HEK293 (cell line): ENCODE results near the gene L3MBTL3.

ENCODE experiments used
- CTCF ChIA-PET: fragments of 350-600 bp; formaldehyde crosslinking; extraction: SDS; loops from one replicate; lab custom pipeline; 2021; ENCODE audit warnings: antibody characterized with exemption; lab: Yijun Ruan, JAX
- POLR2A ChIA-PET: fragments of 300-600 bp; formaldehyde crosslinking; extraction: SDS; loops from one replicate; lab custom pipeline; 2020; ENCODE audit warnings: antibody characterized with exemption, inconsistent platforms; lab: Yijun Ruan, JAX
- H3K27ac ChIP-seq: fragments of 200-500 bp; sonication (Bioruptor generic); 2 replicates; pipeline ENCODE4 v1.5.1; 2014; ENCODE audit warnings: low read depth, low read length, control low read depth, inconsistent platforms; ENCODE audit errors: extremely low read depth
- H3K36me3 ChIP-seq, 2 experiments: fragments of 200-500 bp in 1 of 2; sonication (Bioruptor generic) in 1 of 2; 1 replicate in 1 of 2; 2 replicates in 1 of 2; pipeline ENCODE4 v1.5.1; 2014 to 2017; ENCODE audit warnings: inconsistent platforms in 2 of 2, low read length in 2 of 2; ENCODE audit not compliant: control insufficient read depth in 2 of 2, insufficient read depth in 1 of 2
- H3K4me1 ChIP-seq: fragments of 200-500 bp; sonication (Bioruptor generic); 2 replicates; pipeline ENCODE4 v1.5.1; 2014; ENCODE audit warnings: mild to moderate bottlenecking, low read length, inconsistent platforms; ENCODE audit not compliant: control insufficient read depth, insufficient read depth
- H3K4me3 ChIP-seq: 2 replicates; pipeline ENCODE4 v1.5.1; 2011; ENCODE audit warnings: low read depth, mild to moderate bottlenecking, control low read depth, low read length, moderate library complexity
- H3K9me3 ChIP-seq: fragments of 200-500 bp; sonication (Bioruptor generic); 2 replicates; pipeline ENCODE4 v1.5.1; 2014; ENCODE audit warnings: low read depth, low read length, inconsistent platforms; ENCODE audit not compliant: control insufficient read depth, insufficient read depth
- KLF7 ChIP-seq: fragments of 450-650 bp; formaldehyde crosslinking; IDR thresholded peaks from 2 replicates; pipeline ENCODE4 v1.5.1; 2016; ENCODE audit warnings: missing biosample characterization, missing genetic modification characterization, borderline replicate concordance
- KLF8 ChIP-seq: fragments of 450-650 bp; formaldehyde crosslinking; IDR thresholded peaks from 2 replicates; pipeline ENCODE4 v1.5.1; 2016; ENCODE audit warnings: missing biosample characterization, missing genetic modification characterization
- KLF9 ChIP-seq: fragments of 450-650 bp; formaldehyde crosslinking; IDR thresholded peaks from 2 replicates; pipeline ENCODE4 v1.5.1; 2016; ENCODE audit warnings: missing biosample characterization, missing genetic modification characterization, low read depth
- MYNN ChIP-seq: fragments of 450-650 bp; formaldehyde crosslinking; IDR thresholded peaks from 2 replicates; pipeline ENCODE4 v1.5.1; 2016; ENCODE audit warnings: missing biosample characterization, missing genetic modification characterization, borderline replicate concordance
- PRDM1 ChIP-seq: fragments of 450-650 bp; formaldehyde crosslinking; IDR thresholded peaks from 2 replicates; pipeline ENCODE4; 2016; ENCODE audit warnings: missing biosample characterization, missing genetic modification characterization
- ZBTB7A ChIP-seq: fragments of 450-650 bp; formaldehyde crosslinking; IDR thresholded peaks from 2 replicates; pipeline ENCODE4 v1.5.1; 2016; ENCODE audit warnings: low read depth, missing biosample characterization, missing genetic modification characterization
- ZBTB8A ChIP-seq: fragments of 450-650 bp; formaldehyde crosslinking; IDR thresholded peaks from 2 replicates; pipeline ENCODE4 v1.5.1; 2016; ENCODE audit warnings: missing biosample characterization, missing genetic modification characterization
- ZNF155 ChIP-seq: fragments of 450-650 bp; formaldehyde crosslinking; IDR thresholded peaks from 2 replicates; pipeline ENCODE4 v1.5.1; 2016; ENCODE audit warnings: missing biosample characterization, missing genetic modification characterization
- ZNF248 ChIP-seq: fragments of 450-650 bp; formaldehyde crosslinking; IDR thresholded peaks from 2 replicates; pipeline ENCODE4 v1.5.1; 2017; ENCODE audit warnings: missing biosample characterization, missing genetic modification characterization
- ZNF335 ChIP-seq: fragments of 450-650 bp; formaldehyde crosslinking; conservative IDR thresholded peaks from 2 replicates; pipeline ENCODE4 v1.5.1; 2016; ENCODE audit warnings: missing biosample characterization, missing genetic modification characterization
- ZNF426 ChIP-seq: fragments of 450-650 bp; formaldehyde crosslinking; IDR thresholded peaks from 2 replicates; pipeline ENCODE4 v1.5.1; 2017; ENCODE audit warnings: missing biosample characterization, missing genetic modification characterization, mild to moderate bottlenecking, inconsistent platforms, moderate library complexity
- ZNF501 ChIP-seq: fragments of 450-650 bp; formaldehyde crosslinking; IDR thresholded peaks from 2 replicates; pipeline ENCODE4 v1.5.1; 2016; ENCODE audit warnings: missing biosample characterization, missing genetic modification characterization
- ZNF626 ChIP-seq: fragments of 450-650 bp; sonication (Bioruptor Pico); formaldehyde crosslinking; IDR thresholded peaks from 2 replicates; pipeline ENCODE4 v1.5.1; 2018; ENCODE audit warnings: missing biosample characterization, missing genetic modification characterization, inconsistent platforms
- ZNF629 ChIP-seq: fragments of 450-650 bp; formaldehyde crosslinking; IDR thresholded peaks from 2 replicates; pipeline ENCODE4 v1.5.1; 2017; ENCODE audit warnings: missing biosample characterization, missing genetic modification characterization
- TF ChIP-seq, protein P1 (sequence below): fragments of 450-650 bp; formaldehyde crosslinking; conservative IDR thresholded peaks from 2 replicates; pipeline ENCODE4 v1.5.1; 2016; ENCODE audit warnings: low read depth, missing biosample characterization, missing genetic modification characterization
- TF ChIP-seq, protein P2 (sequence below): fragments of 450-650 bp; formaldehyde crosslinking; IDR thresholded peaks from 2 replicates; pipeline ENCODE4 v1.5.1; 2016; ENCODE audit warnings: missing biosample characterization, missing genetic modification characterization
- TF ChIP-seq, protein P3 (sequence below): fragments of 450-650 bp; formaldehyde crosslinking; IDR thresholded peaks from 2 replicates; pipeline ENCODE4 v1.5.1; 2017; ENCODE audit warnings: missing biosample characterization, missing genetic modification characterization
- TF ChIP-seq, protein P4 (sequence below): fragments of 450-650 bp; formaldehyde crosslinking; IDR thresholded peaks from 2 replicates; pipeline ENCODE4 v1.5.1; 2017; ENCODE audit warnings: missing biosample characterization, missing genetic modification characterization
- TF ChIP-seq, protein P5 (sequence below): fragments of 450-650 bp; formaldehyde crosslinking; IDR thresholded peaks from 2 replicates; pipeline ENCODE4 v1.5.1; 2016; ENCODE audit warnings: missing biosample characterization, missing genetic modification characterization

The L3MBTL3 gene

DNA sequence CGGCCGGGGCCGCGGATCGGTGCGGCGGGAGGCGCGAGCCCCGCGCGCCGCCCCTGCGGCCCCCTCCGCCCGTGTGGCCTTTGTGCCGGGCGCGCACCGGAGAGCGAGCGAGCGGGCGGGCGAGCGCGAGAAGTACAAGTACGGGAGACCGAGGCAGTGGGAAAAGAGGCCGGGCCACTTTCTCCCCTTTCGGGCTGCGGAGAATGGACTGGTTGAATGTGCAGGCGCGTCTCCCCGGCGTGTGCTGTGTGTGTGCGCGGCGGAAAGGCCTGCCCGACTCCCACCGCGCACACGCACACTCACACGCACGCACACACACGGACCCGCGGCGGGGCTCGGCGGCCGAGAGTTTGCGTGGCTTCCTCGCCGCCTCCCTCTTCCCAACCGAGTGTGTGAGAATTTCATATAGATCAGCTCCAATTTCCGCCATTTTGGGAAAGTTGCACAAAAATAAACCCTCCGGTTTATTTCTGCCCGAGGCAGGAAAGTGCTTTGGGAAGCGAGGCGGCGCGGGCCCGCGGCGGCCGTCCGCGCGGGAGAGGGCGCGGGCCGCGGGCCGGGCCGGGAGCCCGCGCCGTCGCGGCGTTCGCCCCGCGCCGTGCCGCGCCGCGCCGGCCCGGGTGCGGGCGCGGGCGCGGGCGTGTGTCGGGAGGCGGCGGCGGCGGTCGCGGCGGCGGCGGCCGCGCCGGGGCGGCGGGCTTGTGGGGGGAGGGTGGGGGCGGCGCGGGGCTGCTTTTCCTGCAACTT is 1.1 kb downstream of the L3MBTL3 start (continued):
- TF ChIP-seq ZNF335 (tag by site-specific recombination) (peak; percentile 27), ZNF501 (tag by site-specific recombination) (peak; percentile 33; the same call in 1 of the 2 replicates), ZBTB7A (tag by site-specific recombination) (0 out of 2 replicates have a peak, but pooled peaks have one; percentile 18), PRDM1 (peak; percentile 79)
- TF ChIP-seq, all 188 proteins: peak for 18

DNA sequence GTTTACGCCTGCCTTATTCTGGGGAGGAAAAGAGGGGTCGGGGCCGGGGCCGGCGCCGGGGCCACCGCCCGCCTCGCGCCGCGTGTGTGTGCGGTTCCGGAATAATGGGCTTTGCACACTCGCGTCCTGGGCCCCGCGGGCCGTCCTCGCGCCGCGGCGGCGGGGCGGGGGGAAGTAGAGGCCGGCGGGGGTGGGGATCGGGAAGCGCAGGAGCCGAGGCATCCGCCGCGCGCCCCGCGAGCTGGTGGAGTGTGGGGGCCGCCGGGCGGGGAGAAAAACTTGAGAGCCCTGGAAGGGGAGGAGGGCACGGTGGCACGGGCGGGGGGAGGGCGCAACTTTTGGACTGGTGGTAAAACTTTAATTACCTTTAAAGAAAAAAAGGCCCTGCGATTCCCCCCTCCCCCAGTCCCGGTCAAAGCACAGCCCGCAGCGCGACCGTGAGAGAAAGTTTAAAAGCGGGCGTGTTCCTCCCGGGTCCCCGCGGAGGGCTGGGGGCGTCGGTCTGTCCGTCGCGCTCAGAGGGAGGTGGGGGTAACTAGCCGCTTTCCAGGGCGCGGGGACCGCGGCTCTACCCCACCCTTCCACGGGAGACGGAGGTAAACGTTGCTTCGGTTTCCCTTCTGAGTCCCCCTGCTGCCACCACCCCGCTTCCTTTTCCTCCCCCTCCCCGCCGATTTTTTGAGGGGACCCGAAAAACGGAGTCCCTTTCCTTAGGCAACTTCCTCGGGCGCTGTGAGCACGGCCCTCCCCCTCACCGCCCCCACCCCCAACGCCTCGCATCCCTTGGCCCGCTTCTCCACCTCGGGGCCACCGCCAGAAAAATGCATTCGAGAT is 1.9 kb downstream of the L3MBTL3 start:
- peaks cover 0 to 7% of the 10 kb centered on the region in 2 experiments; a peak in 1 of 3 replicates for H3K36me3 ChIP-seq
- ChIA-PET POLR2A (interaction anchor here (0.7 kb wide), 1 partner anchor 323 kb away, joined by 5 read pairs; no protein-coding TSS in a partner anchor), CTCF (interaction anchor here (0.7 to 2.0 kb wide), 8 partner anchors 80 to 1435 kb away, joined by 3 to 20 read pairs (median 6); no protein-coding TSS in a partner anchor)
- H3K27ac ChIP-seq, result peak overlapping the region; percentile 75
- peak overlapping the region; percentile 70 for H3K4me3 ChIP-seq
- H3K4me1 ChIP-seq, result no peaks in the 10 kb centered on the region
- H3K9me3 ChIP-seq, result no peaks in the 10 kb centered on the region
- TF ChIP-seq, protein P1, sequence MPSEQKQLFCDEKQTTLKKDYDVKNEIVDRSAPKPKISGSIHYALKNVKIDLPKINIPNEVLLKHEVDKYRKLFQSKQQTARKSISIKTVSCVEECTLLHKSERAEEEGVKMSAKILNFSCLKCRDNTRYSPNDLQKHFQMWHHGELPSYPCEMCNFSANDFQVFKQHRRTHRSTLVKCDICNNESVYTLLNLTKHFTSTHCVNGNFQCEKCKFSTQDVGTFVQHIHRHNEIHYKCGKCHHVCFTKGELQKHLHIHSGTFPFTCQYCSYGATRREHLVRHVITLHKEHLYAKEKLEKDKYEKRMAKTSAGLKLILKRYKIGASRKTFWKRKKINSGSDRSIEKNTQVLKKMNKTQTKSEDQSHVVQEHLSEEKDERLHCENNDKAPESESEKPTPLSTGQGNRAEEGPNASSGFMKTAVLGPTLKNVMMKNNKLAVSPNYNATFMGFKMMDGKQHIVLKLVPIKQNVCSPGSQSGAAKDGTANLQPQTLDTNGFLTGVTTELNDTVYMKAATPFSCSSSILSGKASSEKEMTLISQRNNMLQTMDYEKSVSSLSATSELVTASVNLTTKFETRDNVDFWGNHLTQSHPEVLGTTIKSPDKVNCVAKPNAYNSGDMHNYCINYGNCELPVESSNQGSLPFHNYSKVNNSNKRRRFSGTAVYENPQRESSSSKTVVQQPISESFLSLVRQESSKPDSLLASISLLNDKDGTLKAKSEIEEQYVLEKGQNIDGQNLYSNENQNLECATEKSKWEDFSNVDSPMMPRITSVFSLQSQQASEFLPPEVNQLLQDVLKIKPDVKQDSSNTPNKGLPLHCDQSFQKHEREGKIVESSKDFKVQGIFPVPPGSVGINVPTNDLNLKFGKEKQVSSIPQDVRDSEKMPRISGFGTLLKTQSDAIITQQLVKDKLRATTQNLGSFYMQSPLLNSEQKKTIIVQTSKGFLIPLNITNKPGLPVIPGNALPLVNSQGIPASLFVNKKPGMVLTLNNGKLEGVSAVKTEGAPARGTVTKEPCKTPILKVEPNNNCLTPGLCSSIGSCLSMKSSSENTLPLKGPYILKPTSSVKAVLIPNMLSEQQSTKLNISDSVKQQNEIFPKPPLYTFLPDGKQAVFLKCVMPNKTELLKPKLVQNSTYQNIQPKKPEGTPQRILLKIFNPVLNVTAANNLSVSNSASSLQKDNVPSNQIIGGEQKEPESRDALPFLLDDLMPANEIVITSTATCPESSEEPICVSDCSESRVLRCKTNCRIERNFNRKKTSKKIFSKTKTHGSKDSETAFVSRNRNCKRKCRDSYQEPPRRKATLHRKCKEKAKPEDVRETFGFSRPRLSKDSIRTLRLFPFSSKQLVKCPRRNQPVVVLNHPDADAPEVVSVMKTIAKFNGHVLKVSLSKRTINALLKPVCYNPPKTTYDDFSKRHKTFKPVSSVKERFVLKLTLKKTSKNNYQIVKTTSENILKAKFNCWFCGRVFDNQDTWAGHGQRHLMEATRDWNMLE (tag by site-specific recombination), result no peak
- TF ChIP-seq ZNF626 (tag by site-specific recombination) (no peak), KLF7 (no peak), ZNF426 (no peak), MYNN (tag by site-specific recombination) (no peak), ZNF155 (no peak), ZBTB8A (tag by site-specific recombination) (peak; percentile 70), ZNF248 (no peak), KLF9 (tag by site-specific recombination) (no peak), ZNF629 (tag by site-specific recombination) (no peak), KLF8 (tag by site-specific recombination) (peak; percentile 36; the same call in 1 of the 2 replicates)
- TF ChIP-seq, protein P2, sequence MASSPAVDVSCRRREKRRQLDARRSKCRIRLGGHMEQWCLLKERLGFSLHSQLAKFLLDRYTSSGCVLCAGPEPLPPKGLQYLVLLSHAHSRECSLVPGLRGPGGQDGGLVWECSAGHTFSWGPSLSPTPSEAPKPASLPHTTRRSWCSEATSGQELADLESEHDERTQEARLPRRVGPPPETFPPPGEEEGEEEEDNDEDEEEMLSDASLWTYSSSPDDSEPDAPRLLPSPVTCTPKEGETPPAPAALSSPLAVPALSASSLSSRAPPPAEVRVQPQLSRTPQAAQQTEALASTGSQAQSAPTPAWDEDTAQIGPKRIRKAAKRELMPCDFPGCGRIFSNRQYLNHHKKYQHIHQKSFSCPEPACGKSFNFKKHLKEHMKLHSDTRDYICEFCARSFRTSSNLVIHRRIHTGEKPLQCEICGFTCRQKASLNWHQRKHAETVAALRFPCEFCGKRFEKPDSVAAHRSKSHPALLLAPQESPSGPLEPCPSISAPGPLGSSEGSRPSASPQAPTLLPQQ (tag by site-specific recombination), result no peak
- TF ChIP-seq, protein P3, sequence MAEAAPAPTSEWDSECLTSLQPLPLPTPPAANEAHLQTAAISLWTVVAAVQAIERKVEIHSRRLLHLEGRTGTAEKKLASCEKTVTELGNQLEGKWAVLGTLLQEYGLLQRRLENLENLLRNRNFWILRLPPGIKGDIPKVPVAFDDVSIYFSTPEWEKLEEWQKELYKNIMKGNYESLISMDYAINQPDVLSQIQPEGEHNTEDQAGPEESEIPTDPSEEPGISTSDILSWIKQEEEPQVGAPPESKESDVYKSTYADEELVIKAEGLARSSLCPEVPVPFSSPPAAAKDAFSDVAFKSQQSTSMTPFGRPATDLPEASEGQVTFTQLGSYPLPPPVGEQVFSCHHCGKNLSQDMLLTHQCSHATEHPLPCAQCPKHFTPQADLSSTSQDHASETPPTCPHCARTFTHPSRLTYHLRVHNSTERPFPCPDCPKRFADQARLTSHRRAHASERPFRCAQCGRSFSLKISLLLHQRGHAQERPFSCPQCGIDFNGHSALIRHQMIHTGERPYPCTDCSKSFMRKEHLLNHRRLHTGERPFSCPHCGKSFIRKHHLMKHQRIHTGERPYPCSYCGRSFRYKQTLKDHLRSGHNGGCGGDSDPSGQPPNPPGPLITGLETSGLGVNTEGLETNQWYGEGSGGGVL, result peak; percentile 38
- TF ChIP-seq, protein P4, sequence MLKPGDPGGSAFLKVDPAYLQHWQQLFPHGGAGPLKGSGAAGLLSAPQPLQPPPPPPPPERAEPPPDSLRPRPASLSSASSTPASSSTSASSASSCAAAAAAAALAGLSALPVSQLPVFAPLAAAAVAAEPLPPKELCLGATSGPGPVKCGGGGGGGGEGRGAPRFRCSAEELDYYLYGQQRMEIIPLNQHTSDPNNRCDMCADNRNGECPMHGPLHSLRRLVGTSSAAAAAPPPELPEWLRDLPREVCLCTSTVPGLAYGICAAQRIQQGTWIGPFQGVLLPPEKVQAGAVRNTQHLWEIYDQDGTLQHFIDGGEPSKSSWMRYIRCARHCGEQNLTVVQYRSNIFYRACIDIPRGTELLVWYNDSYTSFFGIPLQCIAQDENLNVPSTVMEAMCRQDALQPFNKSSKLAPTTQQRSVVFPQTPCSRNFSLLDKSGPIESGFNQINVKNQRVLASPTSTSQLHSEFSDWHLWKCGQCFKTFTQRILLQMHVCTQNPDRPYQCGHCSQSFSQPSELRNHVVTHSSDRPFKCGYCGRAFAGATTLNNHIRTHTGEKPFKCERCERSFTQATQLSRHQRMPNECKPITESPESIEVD (tag by site-specific recombination), result no peak
- TF ChIP-seq, protein P5, sequence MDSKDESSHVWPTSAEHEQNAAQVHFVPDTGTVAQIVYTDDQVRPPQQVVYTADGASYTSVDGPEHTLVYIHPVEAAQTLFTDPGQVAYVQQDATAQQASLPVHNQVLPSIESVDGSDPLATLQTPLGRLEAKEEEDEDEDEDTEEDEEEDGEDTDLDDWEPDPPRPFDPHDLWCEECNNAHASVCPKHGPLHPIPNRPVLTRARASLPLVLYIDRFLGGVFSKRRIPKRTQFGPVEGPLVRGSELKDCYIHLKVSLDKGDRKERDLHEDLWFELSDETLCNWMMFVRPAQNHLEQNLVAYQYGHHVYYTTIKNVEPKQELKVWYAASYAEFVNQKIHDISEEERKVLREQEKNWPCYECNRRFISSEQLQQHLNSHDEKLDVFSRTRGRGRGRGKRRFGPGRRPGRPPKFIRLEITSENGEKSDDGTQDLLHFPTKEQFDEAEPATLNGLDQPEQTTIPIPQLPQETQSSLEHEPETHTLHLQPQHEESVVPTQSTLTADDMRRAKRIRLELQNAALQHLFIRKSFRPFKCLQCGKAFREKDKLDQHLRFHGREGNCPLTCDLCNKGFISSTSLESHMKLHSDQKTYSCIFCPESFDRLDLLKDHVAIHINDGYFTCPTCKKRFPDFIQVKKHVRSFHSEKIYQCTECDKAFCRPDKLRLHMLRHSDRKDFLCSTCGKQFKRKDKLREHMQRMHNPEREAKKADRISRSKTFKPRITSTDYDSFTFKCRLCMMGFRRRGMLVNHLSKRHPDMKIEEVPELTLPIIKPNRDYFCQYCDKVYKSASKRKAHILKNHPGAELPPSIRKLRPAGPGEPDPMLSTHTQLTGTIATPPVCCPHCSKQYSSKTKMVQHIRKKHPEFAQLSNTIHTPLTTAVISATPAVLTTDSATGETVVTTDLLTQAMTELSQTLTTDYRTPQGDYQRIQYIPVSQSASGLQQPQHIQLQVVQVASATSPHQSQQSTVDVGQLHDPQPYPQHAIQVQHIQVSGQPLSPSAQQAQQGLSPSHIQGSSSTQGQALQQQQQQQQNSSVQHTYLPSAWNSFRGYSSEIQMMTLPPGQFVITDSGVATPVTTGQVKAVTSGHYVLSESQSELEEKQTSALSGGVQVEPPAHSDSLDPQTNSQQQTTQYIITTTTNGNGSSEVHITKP (tag by site-specific recombination), result peak; percentile 68
